Loucy (cell line): ENCODE data around the gene ATP1A4.

Experiments
- H2AFZ ChIP-seq: fragments of 200-600 bp; sonication (generic); 2 replicates; pipeline ENCODE4 v1.6.0; 2016; ENCODE audit warnings: antibody characterized with exemption, mild to moderate bottlenecking, low read length, moderate library complexity
- H3F3A ChIP-seq: fragments of 200-600 bp; 2 replicates; pipeline ENCODE4 v1.6.0; 2016; ENCODE audit warnings: antibody characterized with exemption, low read depth, mild to moderate bottlenecking
- H3K27me3 ChIP-seq: fragments of 200-600 bp; sonication (generic); 2 replicates; pipeline ENCODE4 v1.6.1; 2014; ENCODE audit warnings: low read length, mild to moderate bottlenecking; ENCODE audit not compliant: insufficient read depth, poor library complexity, severe bottlenecking
- H3K36me3 ChIP-seq: fragments of 200-600 bp; sonication (generic); 2 replicates; pipeline ENCODE4 v1.6.1; 2016; ENCODE audit warnings: low read length; ENCODE audit not compliant: insufficient read depth
- H3K4me1 ChIP-seq: fragments of 200-600 bp; sonication (generic); 2 replicates; pipeline ENCODE4 v1.5.1; 2014; ENCODE audit warnings: low read length, mild to moderate bottlenecking; ENCODE audit not compliant: insufficient read depth, poor library complexity, severe bottlenecking
- H3K4me2 ChIP-seq: fragments of 200-600 bp; sonication (generic); 2 replicates; pipeline ENCODE4 v1.6.0; 2014; ENCODE audit warnings: antibody characterized with exemption, low read length, low read depth, mild to moderate bottlenecking; ENCODE audit not compliant: poor library complexity, severe bottlenecking
- H3K4me3 ChIP-seq: fragments of 200-600 bp; sonication (generic); 2 replicates; pipeline ENCODE4 v1.5.1; 2014; ENCODE audit warnings: low read length, mild to moderate bottlenecking, mixed read lengths; ENCODE audit not compliant: poor library complexity, severe bottlenecking
- H3K79me2 ChIP-seq: fragments of 200-600 bp; sonication (generic); 2 replicates; pipeline ENCODE4 v1.6.1; 2014; ENCODE audit warnings: low read length; ENCODE audit not compliant: insufficient read depth
- H3K9ac ChIP-seq: fragments of 200-600 bp; sonication (generic); 2 replicates; pipeline ENCODE4 v1.6.0; 2014; ENCODE audit warnings: mild to moderate bottlenecking, low read depth, low read length, moderate library complexity; ENCODE audit not compliant: poor library complexity, severe bottlenecking
- H3K9me2 ChIP-seq: fragments of 200-600 bp; sonication (generic); replicated peaks from 2 replicates; pipeline ENCODE4 v1.6.1; 2016; ENCODE audit warnings: low read depth, low read length, mixed read lengths
- H3K9me3 ChIP-seq: fragments of 200-600 bp; sonication (generic); 2 replicates; pipeline ENCODE4 v1.6.1; 2014; ENCODE audit warnings: mild to moderate bottlenecking, antibody characterized with exemption, low read length, low read depth; ENCODE audit not compliant: insufficient read depth
- H4K20me1 ChIP-seq: fragments of 200-600 bp; sonication (generic); 2 replicates; pipeline ENCODE4 v1.6.0; 2014; ENCODE audit warnings: antibody characterized with exemption, low read length, mild to moderate bottlenecking; ENCODE audit not compliant: insufficient read depth, poor library complexity, severe bottlenecking
- CTCF ChIP-seq: fragments of 200-600 bp; sonication (generic); conservative IDR thresholded peaks from 2 replicates; pipeline ENCODE4 v1.5.1; 2014; ENCODE audit warnings: mild to moderate bottlenecking, antibody characterized with exemption, low read length
- EZH2phosphoT487 ChIP-seq: fragments of 200-600 bp; IDR thresholded peaks from 2 replicates; pipeline ENCODE4 v1.6.1; 2018; ENCODE audit warnings: antibody characterized with exemption, mild to moderate bottlenecking, moderate library complexity, borderline replicate concordance

ATP1A4 gene

GRCh38 chr1:160188341-160188740 is 36.9 kb downstream of the ATP1A4 start:
- Histone ChIP-seq H3K4me2 (no peak overlapping the region), H3K4me1 (no peaks in the 10 kb centered on the region), H3K9me2 (no peaks in the 10 kb centered on the region), H3K36me3 (no peaks in the 10 kb centered on the region), H3K9ac (no peak overlapping the region), H3K4me3 (no peak overlapping the region), H3K27me3 (no peaks in the 10 kb centered on the region), H4K20me1 (no peaks in the 10 kb centered on the region), H2AFZ (no peak overlapping the region), H3K79me2 (no peaks in the 10 kb centered on the region), H3K9me3 (no peaks in the 10 kb centered on the region), H3F3A (no peaks in the 10 kb centered on the region)
- no peak for TF ChIP-seq EZH2phosphoT487
- TF ChIP-seq CTCF = no peak

- H2AFZ ChIP-seq = no peak within 1 kb of the TSS
- H3K27me3 ChIP-seq = no peaks in the 10 kb centered on the region
- no peak within 1 kb of the TSS for H3K4me3 ChIP-seq
- H3K4me1 ChIP-seq = no peaks in the 10 kb centered on the region
- no peak for TF ChIP-seq CTCF
- no peak for TF ChIP-seq EZH2phosphoT487
- no peak within 1 kb of the TSS for H3K9ac ChIP-seq
- no peaks in the 10 kb centered on the region for H3K9me3 ChIP-seq
- no peaks in the 10 kb centered on the region for H3F3A ChIP-seq
- H3K9me2 ChIP-seq = no peaks in the 10 kb centered on the region
- H3K4me2 ChIP-seq = no peak within 1 kb of the TSS
- H3K79me2 ChIP-seq = no peaks in the 10 kb centered on the region
- H4K20me1 ChIP-seq = no peaks in the 10 kb centered on the region
- no peaks in the 10 kb centered on the region for H3K36me3 ChIP-seq
These were observed 38.5 kb downstream of the ATP1A4 start, which contains the start of gene CASQ1 for GRCh38 chr1:160189649-160190625. TSS of gene CASQ1 (plus strand) at chr1:160190575. CDS start at chr1:160190752, 177 bp downstream.

GRCh38 chr1:160191756-160192155 is 40.4 kb downstream of the ATP1A4 start:
- Histone ChIP-seq H3K27me3 (no peaks in the 10 kb centered on the region), H3K9ac (no peak overlapping the region), H3K4me1 (no peaks in the 10 kb centered on the region), H3F3A (no peaks in the 10 kb centered on the region), H2AFZ (no peak overlapping the region), H3K9me2 (no peaks in the 10 kb centered on the region), H3K9me3 (no peaks in the 10 kb centered on the region), H3K79me2 (no peaks in the 10 kb centered on the region), H3K36me3 (no peaks in the 10 kb centered on the region), H3K4me3 (no peak overlapping the region), H4K20me1 (no peaks in the 10 kb centered on the region), H3K4me2 (no peak overlapping the region)
- TF ChIP-seq EZH2phosphoT487 (no peak), CTCF (no peak)
